Mesodermal cell (in vitro differentiated cells): ENCODE results near the gene KLHL35.

Experiments
- H3K27ac ChIP-seq: 2 replicates; pipeline ENCODE4 v1.7.0; 2013; ENCODE audit warnings: mild to moderate bottlenecking, low read depth, low read length, moderate library complexity; ENCODE audit not compliant: severe bottlenecking
- H3K36me3 ChIP-seq: 2 replicates; pipeline ENCODE4 v1.7.1; 2013; ENCODE audit warnings: mild to moderate bottlenecking, low read length, moderate library complexity; ENCODE audit not compliant: control insufficient read depth, insufficient read depth
- H3K4me1 ChIP-seq: one replicate; pipeline ENCODE4 v1.7.1; 2013; ENCODE audit warnings: mild to moderate bottlenecking, low read length; ENCODE audit not compliant: insufficient read depth, control insufficient read depth, poor library complexity, severe bottlenecking
- H3K4me3 ChIP-seq: 2 replicates; pipeline ENCODE4 v1.7.0; 2013; ENCODE audit warnings: low read length, control low read depth, mild to moderate bottlenecking; ENCODE audit not compliant: insufficient read depth, poor library complexity, severe bottlenecking; ENCODE audit errors: extremely low read depth
- H3K9me3 ChIP-seq: 2 replicates; pipeline ENCODE4 v1.7.1; 2013; ENCODE audit warnings: mild to moderate bottlenecking, low read length, moderate library complexity; ENCODE audit not compliant: control insufficient read depth
- WGBS, 2 experiments: methylation state at CpG; one replicate each; pipeline ENCODE4 v1.1.5; 2013; ENCODE audit warnings: missing lambda C conversion rate in 2 of 2; ENCODE audit not compliant: insufficient coverage in 2 of 2; 5-methylcytosine and 5-hydroxymethylcytosine counted together

KLHL35 gene

DNA sequence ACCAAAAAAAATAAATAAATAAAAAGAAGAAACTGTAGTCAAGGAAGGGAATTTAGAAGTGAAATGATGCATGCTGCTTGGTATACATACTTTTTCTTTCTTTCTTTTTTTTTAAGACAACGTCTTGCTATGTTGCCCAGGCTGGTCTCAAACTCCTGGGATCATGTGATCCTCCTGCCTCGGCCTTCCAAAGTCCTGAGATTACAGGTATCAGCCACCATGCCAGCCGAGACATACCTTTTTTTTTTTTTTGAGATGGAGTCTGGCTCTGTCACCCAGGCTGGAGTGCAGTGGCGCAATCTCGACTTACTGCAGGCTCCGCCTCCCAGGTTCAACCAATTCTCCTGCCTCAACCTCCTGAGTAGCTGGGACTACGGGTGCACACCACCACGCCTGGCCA, 59.8 kb downstream of the KLHL35 start:
- H3K4me3 ChIP-seq = no peak overlapping the region
- H3K9me3 ChIP-seq = no peaks in the 10 kb centered on the region
- WGBS, 2 experiments = 95% methylated on average over 6 to 7 of the region's 8 CpGs
- no peaks in the 10 kb centered on the region for H3K36me3 ChIP-seq
- H3K27ac ChIP-seq = no peak overlapping the region
- peaks cover 11% of the 10 kb centered on the region for H3K4me1 ChIP-seq
